Neural cell (in vitro differentiated cells): ENCODE data around the gene SART3. TPM values are rescaled to one million over a fixed set of nuclear protein-coding genes. Genes with fewer than 3 reads are reported as not detected.

ENCODE experiments used
- H2AFZ ChIP-seq: fragments of 200-600, 300-800 bp; sonication (generic), shearing (Covaris generic); 2 replicates; pipeline ENCODE4 v1.6.0; 2014; ENCODE audit warnings: low read depth, mild to moderate bottlenecking, antibody characterized with exemption, low read length, moderate library complexity
- H3F3A ChIP-seq: fragments of 200-600 bp; shearing (Covaris generic); 2 replicates; pipeline ENCODE4 v1.6.1; 2016; ENCODE audit warnings: mild to moderate bottlenecking, moderate library complexity, mixed read lengths, antibody characterized with exemption, low read length; ENCODE audit not compliant: insufficient read depth, poor library complexity, severe bottlenecking
- H3K27ac ChIP-seq: fragments of 200-600, 300-800 bp; sonication (generic), shearing (Covaris generic); 2 replicates; pipeline ENCODE4 v1.5.1; 2014; ENCODE audit warnings: mild to moderate bottlenecking, low read length, moderate library complexity
- H3K27me3 ChIP-seq: fragments of 300-800, 200-600 bp; sonication (generic), shearing (Covaris generic); 2 replicates; pipeline ENCODE4 v1.6.0; 2014; ENCODE audit warnings: mild to moderate bottlenecking, low read depth, low read length, moderate library complexity; ENCODE audit not compliant: insufficient read depth
- H3K36me3 ChIP-seq: fragments of 300-800, 200-600 bp; sonication (generic), shearing (Covaris generic); 2 replicates; pipeline ENCODE4 v1.5.1; 2014; ENCODE audit warnings: mild to moderate bottlenecking, antibody characterized with exemption, low read length, moderate library complexity; ENCODE audit not compliant: insufficient read depth
- H3K4me2 ChIP-seq: fragments of 300-800, 200-600 bp; sonication (generic), shearing (Covaris generic); 2 replicates; pipeline ENCODE4 v1.6.0; 2014; ENCODE audit warnings: mild to moderate bottlenecking, low read length
- H3K4me3 ChIP-seq: fragments of 300-800, 200-600 bp; sonication (generic), shearing (Covaris generic); 2 replicates; pipeline ENCODE4 v1.5.1; 2014; ENCODE audit warnings: mild to moderate bottlenecking, low read length, moderate library complexity
- H3K79me2 ChIP-seq: fragments of 200-600 bp; shearing (Covaris generic); replicated peaks from 2 replicates; pipeline ENCODE4 v1.6.0; 2014; ENCODE audit warnings: mild to moderate bottlenecking, low read length, moderate library complexity; ENCODE audit not compliant: insufficient read depth
- H3K9ac ChIP-seq: fragments of 300-800, 200-600 bp; sonication (generic), shearing (Covaris generic); 2 replicates; pipeline ENCODE4 v1.6.1; 2016; ENCODE audit warnings: mild to moderate bottlenecking, low read length, mixed read lengths
- H3K9me2 ChIP-seq: fragments of 200-600 bp; shearing (Covaris generic); 2 replicates; pipeline ENCODE4 v1.6.1; 2016; ENCODE audit warnings: mild to moderate bottlenecking, low read length, mixed read lengths; ENCODE audit not compliant: insufficient read depth
- H3K9me3 ChIP-seq: fragments of 200-600, 300-800 bp; sonication (generic), shearing (Covaris generic); 2 replicates; pipeline ENCODE4 v1.6.1; 2016; ENCODE audit warnings: mild to moderate bottlenecking, mixed run types, low read length, moderate library complexity, mixed read lengths
- H4K20me1 ChIP-seq: fragments of 200-600 bp; shearing (Covaris generic); 2 replicates; pipeline ENCODE4 v1.6.1; 2016; ENCODE audit warnings: mild to moderate bottlenecking, mixed run types; ENCODE audit not compliant: insufficient read depth
- EP300 ChIP-seq: fragments of 450-650 bp; conservative IDR thresholded peaks from 2 replicates; pipeline ENCODE4 v1.6.1; 2014; ENCODE audit warnings: antibody characterized with exemption, mild to moderate bottlenecking, moderate library complexity; ENCODE audit not compliant: poor library complexity, severe bottlenecking
- EZH2 ChIP-seq: fragments of 200-600, 300-800 bp; shearing (Covaris generic), sonication (generic); IDR thresholded peaks from 2 replicates; pipeline ENCODE4 v1.6.1; 2014; ENCODE audit warnings: antibody characterized with exemption, low read length, borderline replicate concordance, mild to moderate bottlenecking; ENCODE audit not compliant: insufficient read depth, poor library complexity, severe bottlenecking
- MXI1 ChIP-seq: fragments of 450-650 bp; conservative IDR thresholded peaks from 2 replicates; pipeline ENCODE4 v1.6.1; 2014; ENCODE audit warnings: antibody characterized with exemption, mild to moderate bottlenecking; ENCODE audit not compliant: poor library complexity, severe bottlenecking
- POLR2AphosphoS5 ChIP-seq: IDR thresholded peaks from 2 replicates; pipeline ENCODE4 v1.6.1; 2012
- RAD21 ChIP-seq: fragments of 450-650 bp; conservative IDR thresholded peaks from 2 replicates; pipeline ENCODE4 v1.6.1; 2014; ENCODE audit warnings: antibody characterized with exemption, mild to moderate bottlenecking, moderate library complexity
- REST ChIP-seq: IDR thresholded peaks from 2 replicates; pipeline ENCODE4 v1.6.1; 2012; ENCODE audit warnings: borderline replicate concordance
- polyA plus RNA-seq: library from polyadenylated mRNA; depleted of rRNA; stranded (reverse); fragments of >200 nt; gene quantifications from 2 replicates; pipeline ENCODE4 v1.2.3, GENCODE V29; 2014
- TF ChIP-seq, protein P1 (sequence below): fragments of 450-650 bp; IDR thresholded peaks from 2 replicates; pipeline ENCODE4 v1.5.1; 2014; ENCODE audit warnings: antibody characterized with exemption, mild to moderate bottlenecking, moderate library complexity; ENCODE audit not compliant: poor library complexity, severe bottlenecking

The SART3 gene
- polyA plus RNA-seq, 1 donor from 2014 or later, result 71.0 TPM

GRCh38 chr12:108587826-108588225 lies 26.9 kb upstream of the SART3 start:
- Histone ChIP-seq H3K9me2 (no peaks in the 10 kb centered on the region), H3K4me2 (no peak overlapping the region), H3K27ac (no peak overlapping the region), H3K27me3 (no peaks in the 10 kb centered on the region), H2AFZ (no peak overlapping the region), H3K4me3 (no peak overlapping the region), H3K36me3 (no peaks in the 10 kb centered on the region), H3K79me2 (no peaks in the 10 kb centered on the region), H3K9me3 (no peaks in the 10 kb centered on the region), H4K20me1 (no peaks in the 10 kb centered on the region), H3K9ac (no peak overlapping the region), H3F3A (no peaks in the 10 kb centered on the region)
- TF ChIP-seq EZH2 (no peak), REST (no peak), RAD21 (no peak), MXI1 (no peak)

- Histone ChIP-seq H3K4me2 (no peak overlapping the region), H3K27ac (no peak overlapping the region), H3K36me3 (no peaks in the 10 kb centered on the region), H2AFZ (no peak overlapping the region), H4K20me1 (no peaks in the 10 kb centered on the region), H3K9ac (no peak overlapping the region), H3K9me3 (no peaks in the 10 kb centered on the region), H3K9me2 (no peaks in the 10 kb centered on the region), H3K27me3 (no peaks in the 10 kb centered on the region), H3K79me2 (no peaks in the 10 kb centered on the region), H3F3A (no peaks in the 10 kb centered on the region), H3K4me3 (no peak overlapping the region)
- TF ChIP-seq MXI1 (no peak), EP300 (no peak)
Observed at GRCh38 chr12:108586306-108586705, 25.3 kb upstream of the SART3 start.

DNA sequence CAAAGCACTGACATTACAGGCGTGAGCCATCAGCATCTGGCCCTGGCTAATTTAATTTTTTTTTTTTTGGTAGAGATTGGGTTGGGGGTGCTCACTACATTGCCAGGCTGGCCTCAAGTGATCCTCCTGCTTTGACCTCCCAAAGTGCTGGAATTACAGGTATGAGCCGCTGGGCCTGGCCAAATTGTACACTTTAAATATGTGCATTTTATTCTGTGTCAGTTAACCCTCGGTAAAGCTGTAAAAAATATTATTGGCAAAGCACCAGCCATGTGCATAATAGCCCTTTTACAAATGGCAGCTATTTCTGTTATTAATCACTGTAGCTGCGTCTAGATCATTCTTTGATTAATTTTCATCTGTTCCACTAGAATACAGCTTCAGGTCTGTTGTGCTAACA lies 24.9 kb upstream of the SART3 start:
- Histone ChIP-seq H2AFZ (no peak overlapping the region), H3K4me3 (no peak overlapping the region), H3K9ac (no peak overlapping the region), H3K9me3 (no peaks in the 10 kb centered on the region), H3K27ac (no peak overlapping the region), H3K79me2 (no peaks in the 10 kb centered on the region), H3K36me3 (no peaks in the 10 kb centered on the region), H3F3A (no peaks in the 10 kb centered on the region), H3K9me2 (no peaks in the 10 kb centered on the region), H3K4me2 (no peak overlapping the region), H4K20me1 (no peaks in the 10 kb centered on the region), H3K27me3 (no peaks in the 10 kb centered on the region)
- TF ChIP-seq EP300, result no peak
- TF ChIP-seq, protein P1, sequence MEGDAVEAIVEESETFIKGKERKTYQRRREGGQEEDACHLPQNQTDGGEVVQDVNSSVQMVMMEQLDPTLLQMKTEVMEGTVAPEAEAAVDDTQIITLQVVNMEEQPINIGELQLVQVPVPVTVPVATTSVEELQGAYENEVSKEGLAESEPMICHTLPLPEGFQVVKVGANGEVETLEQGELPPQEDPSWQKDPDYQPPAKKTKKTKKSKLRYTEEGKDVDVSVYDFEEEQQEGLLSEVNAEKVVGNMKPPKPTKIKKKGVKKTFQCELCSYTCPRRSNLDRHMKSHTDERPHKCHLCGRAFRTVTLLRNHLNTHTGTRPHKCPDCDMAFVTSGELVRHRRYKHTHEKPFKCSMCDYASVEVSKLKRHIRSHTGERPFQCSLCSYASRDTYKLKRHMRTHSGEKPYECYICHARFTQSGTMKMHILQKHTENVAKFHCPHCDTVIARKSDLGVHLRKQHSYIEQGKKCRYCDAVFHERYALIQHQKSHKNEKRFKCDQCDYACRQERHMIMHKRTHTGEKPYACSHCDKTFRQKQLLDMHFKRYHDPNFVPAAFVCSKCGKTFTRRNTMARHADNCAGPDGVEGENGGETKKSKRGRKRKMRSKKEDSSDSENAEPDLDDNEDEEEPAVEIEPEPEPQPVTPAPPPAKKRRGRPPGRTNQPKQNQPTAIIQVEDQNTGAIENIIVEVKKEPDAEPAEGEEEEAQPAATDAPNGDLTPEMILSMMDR, result no peak
- no peak for TF ChIP-seq RAD21
- TF ChIP-seq POLR2AphosphoS5, result no peak
